ENCODE measurements around the gene DDAH2.

The DDAH2 gene

DNA sequence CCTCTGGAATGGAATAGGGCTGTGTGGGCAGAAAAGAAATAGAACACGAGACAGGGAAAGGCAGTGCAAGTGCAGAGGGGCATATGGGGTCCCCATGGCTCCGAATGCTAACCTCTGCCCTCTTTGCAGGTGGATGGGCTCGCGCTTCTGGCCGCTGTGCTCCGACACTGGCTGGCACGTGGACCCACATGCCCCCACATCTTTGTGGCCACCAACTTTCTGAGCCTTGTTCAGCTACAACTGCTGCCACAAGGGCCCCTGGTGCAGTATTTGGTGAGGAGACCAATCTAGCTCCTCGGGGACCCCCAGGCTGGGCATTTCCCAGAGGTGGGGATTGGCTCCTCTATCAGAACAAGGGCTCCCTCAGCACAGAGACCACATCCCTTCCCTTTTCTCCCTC is 32.2 kb upstream of the DDAH2 start:
- DNase-seq (ENCODE audit: low read depth), result no peak

DNA sequence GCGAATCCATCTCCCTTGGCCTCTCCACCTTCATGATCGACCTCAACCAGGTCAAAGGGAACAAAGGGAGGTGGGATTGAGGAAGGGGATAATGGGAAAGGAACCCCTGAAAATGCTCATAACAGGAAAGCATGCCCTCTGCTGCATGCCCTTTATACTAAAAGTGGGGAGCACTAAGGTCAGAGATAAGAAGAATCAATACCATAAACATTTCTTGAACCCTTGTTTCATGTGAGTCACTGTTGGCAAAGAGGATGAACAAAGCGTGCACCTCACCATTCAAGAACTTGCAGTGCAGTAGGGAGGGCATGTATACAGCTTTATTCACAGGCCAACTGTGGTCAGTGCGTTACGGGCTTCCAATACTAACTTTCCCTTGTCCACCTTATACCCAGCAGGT is 31.7 kb upstream of the DDAH2 start:
- DNase-seq (ENCODE audit: low read depth), result no peak

DNA sequence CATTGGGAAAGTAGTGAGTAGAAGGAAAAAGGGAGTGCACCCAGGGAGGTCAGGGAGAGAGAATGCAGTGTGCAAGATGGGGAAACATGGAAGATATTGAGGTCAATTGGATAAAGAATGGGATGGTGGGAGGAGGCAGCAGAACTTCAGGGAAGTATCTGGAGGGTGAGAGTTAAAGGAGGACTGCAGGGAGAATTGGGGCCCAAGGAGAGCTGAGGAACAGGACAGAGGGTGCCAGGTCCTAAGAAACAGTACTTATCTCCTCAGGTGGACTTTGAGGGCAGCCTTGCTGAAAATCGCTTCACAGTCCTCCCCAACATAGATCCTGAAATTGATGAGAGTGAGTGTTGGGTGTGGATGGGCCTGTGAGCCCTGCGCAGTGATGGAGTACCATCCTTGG is 29.2 kb upstream of the DDAH2 start:
- no peak for DNase-seq (ENCODE audit: low read depth)

GRCh38 chr6:31752739-31753319 is 23.7 kb upstream of the DDAH2 start:
- no peak for DNase-seq (ENCODE audit: low read depth)

DNA sequence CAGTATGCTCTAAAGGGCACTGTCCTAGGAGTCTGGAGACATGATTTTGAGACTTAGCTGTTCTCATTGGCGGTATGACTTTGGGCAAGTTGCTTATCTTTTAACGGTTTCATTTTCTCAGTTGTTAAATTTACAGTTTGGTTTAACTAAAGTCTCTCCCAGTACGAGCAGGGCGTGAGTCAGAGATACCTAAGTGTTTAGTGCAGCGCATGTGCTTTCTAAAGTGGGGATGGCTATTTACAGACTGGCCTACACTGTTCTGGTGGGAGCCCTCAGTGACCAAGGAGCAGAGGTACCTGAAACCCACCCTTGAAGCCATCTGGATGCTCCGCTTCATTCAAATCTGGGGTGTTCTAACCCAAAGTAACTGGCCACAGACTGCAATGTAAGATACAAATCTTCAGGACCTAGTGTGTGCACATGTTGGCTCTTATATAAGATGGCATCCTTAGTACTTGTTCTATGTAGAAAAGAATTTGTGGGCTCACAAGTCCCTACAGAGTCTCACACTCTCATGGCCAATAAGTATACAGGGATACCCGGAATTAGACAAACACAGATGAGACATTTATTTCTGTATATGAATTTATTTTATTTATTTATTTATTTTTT is 21.4 kb upstream of the DDAH2 start:
- DNase-seq (ENCODE audit: low read depth), result no peak

- DNase-seq (ENCODE audit: low read depth), result no peak
Observed at GRCh38 chr6:31749301-31750036, 20.4 kb upstream of the DDAH2 start.

- no peak for DNase-seq (ENCODE audit: low read depth)
Observed at GRCh38 chr6:31744422-31744821, 15.3 kb upstream of the DDAH2 start.

DNA sequence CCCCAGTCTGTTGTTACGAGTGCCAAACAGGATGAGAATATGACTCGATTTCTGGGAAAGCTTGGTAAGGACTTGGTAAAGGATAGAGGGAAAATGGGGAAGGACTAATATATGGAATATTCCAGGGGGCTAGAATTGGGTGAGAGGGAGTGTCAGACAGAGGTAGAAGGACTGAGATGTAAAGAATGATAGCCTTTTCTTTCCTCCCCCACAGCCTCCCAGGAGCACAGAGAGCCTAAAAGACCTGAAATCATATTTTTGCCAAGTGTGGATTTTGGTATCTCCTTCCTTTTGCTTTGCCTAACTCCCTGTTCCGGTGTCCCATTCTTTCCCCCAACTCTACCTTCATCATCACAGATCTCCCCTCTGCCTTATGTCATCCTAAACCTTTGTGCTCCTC is 13.8 kb upstream of the DDAH2 start:
- no peak for DNase-seq (ENCODE audit: low read depth)

GRCh38 chr6:31741815-31742214 is 12.7 kb upstream of the DDAH2 start:
- no peak for DNase-seq (ENCODE audit: low read depth)

DNA sequence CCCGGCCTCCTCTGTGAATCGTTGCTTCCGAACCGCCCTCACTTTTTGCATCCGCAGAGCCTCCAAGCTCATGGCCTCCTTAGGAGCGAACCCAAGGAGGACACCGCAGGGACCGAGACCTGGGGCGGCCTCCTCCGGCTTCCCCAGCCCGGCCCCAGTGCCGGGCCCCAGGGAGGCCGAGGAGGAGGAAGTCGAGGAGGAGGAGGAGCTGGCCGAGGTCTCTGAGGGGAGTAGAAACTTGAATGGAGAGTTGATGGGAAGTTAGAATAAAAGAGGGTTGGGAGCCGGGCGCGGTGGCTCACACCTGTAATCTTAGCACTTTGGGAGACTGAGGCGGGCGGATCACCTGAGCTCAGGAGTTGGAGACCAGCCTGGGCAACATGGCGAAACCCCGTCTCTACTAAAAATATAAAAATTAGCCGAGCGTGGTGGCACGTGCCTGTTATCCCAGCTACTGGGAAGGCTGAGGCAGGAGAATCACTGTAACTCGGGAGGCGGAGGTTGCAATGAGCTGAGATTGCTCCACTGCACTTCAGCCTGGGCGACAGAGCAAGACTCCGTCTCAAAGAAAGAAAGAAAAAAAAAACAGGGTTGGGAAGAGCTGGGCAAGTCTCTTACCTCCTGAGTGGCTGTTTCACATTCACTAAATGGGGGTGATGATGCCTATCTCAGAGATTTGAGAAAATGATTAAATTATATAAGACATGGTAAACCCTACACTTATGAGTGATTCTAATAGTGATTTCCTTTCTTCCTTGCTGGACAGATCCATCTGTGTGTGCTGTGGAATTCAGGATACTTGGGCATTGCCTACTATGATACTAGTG is 11.5 kb upstream of the DDAH2 start:
- DNase-seq (ENCODE audit: low read depth), result no peak

GRCh38 chr6:31739639-31740396 is 10.7 kb upstream of the DDAH2 start, which contains the start of gene MSH5:
Gene MSH5, plus strand, starts transcription at chr6:31740005. Its CDS starts 462 bp downstream, at chr6:31740467.
- peak; percentile 91 for DNase-seq (ENCODE audit: low read depth)

GRCh38 chr6:31737991-31738979 is 9.2 kb upstream of the DDAH2 start:
- DNase-seq (ENCODE audit: low read depth), result peak; percentile 46

DNA sequence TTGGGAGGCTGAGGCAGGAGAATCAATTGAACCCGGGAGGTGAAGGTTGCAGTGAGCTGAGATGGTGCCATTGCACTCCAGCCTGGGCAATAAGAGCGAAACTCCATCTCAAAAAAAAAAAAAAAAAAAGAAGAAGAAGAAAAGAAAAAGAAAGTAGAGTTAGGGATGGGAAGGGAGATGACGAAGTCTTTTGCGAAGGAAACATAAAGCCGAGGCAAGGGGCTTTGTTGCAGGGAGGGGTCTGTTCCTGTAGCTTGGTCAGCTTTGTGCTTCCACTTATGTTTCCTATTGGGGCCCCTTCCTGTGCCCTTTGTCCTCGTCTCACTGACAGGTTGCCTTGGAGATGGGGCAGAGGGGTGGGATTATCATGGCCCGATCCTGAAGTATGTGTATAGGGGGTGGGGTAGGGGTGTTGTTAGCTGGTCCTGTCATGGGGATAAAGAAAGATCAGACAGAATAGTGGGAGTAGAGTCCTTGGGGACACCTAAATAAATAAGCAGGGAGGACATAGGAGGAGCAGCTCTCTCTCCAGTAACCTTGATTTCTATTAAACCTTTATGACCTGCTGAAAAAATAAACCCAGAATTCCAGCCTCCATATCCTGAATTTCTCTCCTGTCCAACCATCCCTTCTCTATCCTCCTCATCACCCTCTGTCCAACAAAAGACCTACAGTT is 8.4 kb upstream of the DDAH2 start:
- no peak for DNase-seq (ENCODE audit: low read depth)

DNA sequence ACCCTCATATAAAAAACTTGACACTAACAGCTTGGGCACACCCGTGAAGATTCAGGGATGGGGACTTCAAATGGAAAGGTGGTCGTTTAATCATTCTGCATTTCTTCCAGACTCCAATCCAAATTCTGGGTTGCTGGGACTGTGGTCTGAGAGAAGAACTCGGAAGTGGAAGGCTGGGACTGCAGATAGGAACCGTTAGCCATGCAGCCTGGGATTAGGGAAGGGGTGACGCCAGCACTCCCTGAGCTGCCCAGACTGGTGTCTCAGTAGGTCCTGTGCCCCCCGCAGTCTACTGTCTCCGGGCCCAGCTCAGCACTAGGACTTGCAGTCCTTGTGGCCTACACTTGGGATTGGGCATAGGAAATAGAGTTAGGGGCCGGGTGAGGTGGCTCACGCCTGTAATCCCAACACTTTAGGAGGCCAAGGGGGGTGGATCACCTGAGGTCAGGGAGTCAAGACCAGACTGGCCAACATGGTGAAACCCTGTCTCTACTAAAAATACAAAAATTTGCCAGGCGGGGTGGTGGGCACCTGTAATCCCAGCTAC is 7.7 kb upstream of the DDAH2 start:
- no peak for DNase-seq (ENCODE audit: low read depth)

- peak; percentile 69 for DNase-seq (ENCODE audit: low read depth)
Observed at GRCh38 chr6:31736021-31736767, 7.1 kb upstream of the DDAH2 start, which contains the start of gene CLIC1. Gene CLIC1, minus strand, starts transcription at chr6:31736530. Its CDS starts 230 bp downstream, at chr6:31736300.

- DNase-seq (ENCODE audit: low read depth), result peak; percentile 24
Observed at GRCh38 chr6:31734821-31735406, 5.8 kb upstream of the DDAH2 start.

GRCh38 chr6:31734247-31734820 is 5.2 kb upstream of the DDAH2 start:
- DNase-seq (ENCODE audit: low read depth), result no peak

GRCh38 chr6:31733734-31734133 is 4.6 kb upstream of the DDAH2 start:
- no peak for DNase-seq (ENCODE audit: low read depth)
